Measurements from ENCODE around the gene ROPN1L.
"Not testable (repeated sequence)": the region's sequence is repeated elsewhere in the genome, so short reads cannot be mapped to it uniquely, and the experiment has no call there.

Gene ROPN1L

GRCh38 chr5:10490927-10491672 is 49.4 kb downstream of the ROPN1L start:
- no peaks in the 10 kb centered on the region for H3K36me3 ChIP-seq (ENCODE audit: insufficient read depth, low read length)
- no peak overlapping the region for H3K27ac ChIP-seq (ENCODE audit: low read length)
- no peak overlapping the region for H3K9ac ChIP-seq (ENCODE audit: low read depth, low read length)
- H3K4me2 ChIP-seq (ENCODE audit: insufficient read depth, low read length), result no peak overlapping the region
- DNase-seq, result no peak
- TF ChIP-seq CTCF (IDR thresholded peaks at IDR 0.05; ENCODE audit: borderline replicate concordance, extremely low read depth, low read length, poor library complexity, severe bottlenecking), result no peak
- TF ChIP-seq EZH2 (IDR thresholded peaks at IDR 0.05; ENCODE audit: borderline replicate concordance, low read depth, low read length, severe bottlenecking), result no peak
- no peaks in the 10 kb centered on the region for H3K79me2 ChIP-seq (ENCODE audit: insufficient read depth, low read length)
- no peaks in the 10 kb centered on the region for H4K20me1 ChIP-seq (ENCODE audit: insufficient read depth, low read length)
- ATAC-seq (ENCODE audit: insufficient read depth, low read depth), result no peak
- H2AFZ ChIP-seq (ENCODE audit: low read depth, low read length), result no peak overlapping the region
- H3K4me1 ChIP-seq (ENCODE audit: insufficient read depth, low read length), result peaks cover 9% of the 10 kb centered on the region
- peaks cover 23% of the 10 kb centered on the region for H3K9me3 ChIP-seq (ENCODE audit: insufficient read depth, low read length, severe bottlenecking)
- H3K4me3 ChIP-seq (ENCODE audit: low read depth in 1 of 2, low read length in 2 of 2), result no peak overlapping the region
- H3K27me3 ChIP-seq (ENCODE audit: insufficient read depth, low read length, poor library complexity), result no peaks in the 10 kb centered on the region

- no peaks in the 10 kb centered on the region for H3K36me3 ChIP-seq (ENCODE audit: insufficient read depth, low read length)
- H3K4me3 ChIP-seq (ENCODE audit: low read depth in 1 of 2, low read length in 2 of 2), result no peak overlapping the region
- no peaks in the 10 kb centered on the region for H3K79me2 ChIP-seq (ENCODE audit: insufficient read depth, low read length)
- no peak overlapping the region for H3K9ac ChIP-seq (ENCODE audit: low read depth, low read length)
- H4K20me1 ChIP-seq (ENCODE audit: insufficient read depth, low read length), result no peaks in the 10 kb centered on the region
- DNase-seq, result no peak
- H3K4me1 ChIP-seq (ENCODE audit: insufficient read depth, low read length), result peaks cover 9% of the 10 kb centered on the region
- H3K27ac ChIP-seq (ENCODE audit: low read length), result no peak overlapping the region
- TF ChIP-seq CTCF (IDR thresholded peaks at IDR 0.05; ENCODE audit: borderline replicate concordance, extremely low read depth, low read length, poor library complexity, severe bottlenecking) (no peak), EZH2 (IDR thresholded peaks at IDR 0.05; ENCODE audit: borderline replicate concordance, low read depth, low read length, severe bottlenecking) (no peak)
- H3K4me2 ChIP-seq (ENCODE audit: insufficient read depth, low read length), result no peak overlapping the region
- no peak overlapping the region for H2AFZ ChIP-seq (ENCODE audit: low read depth, low read length)
- H3K9me3 ChIP-seq (ENCODE audit: insufficient read depth, low read length, severe bottlenecking), result peaks cover 23% of the 10 kb centered on the region
- no peaks in the 10 kb centered on the region for H3K27me3 ChIP-seq (ENCODE audit: insufficient read depth, low read length, poor library complexity)
- no peak for ATAC-seq (ENCODE audit: insufficient read depth, low read depth)
These were observed 50.0 kb downstream of the ROPN1L start for GRCh38 chr5:10491673-10492026.

GRCh38 chr5:10493884-10494283 is 52.2 kb downstream of the ROPN1L start:
- no peak overlapping the region for H3K4me3 ChIP-seq (ENCODE audit: low read depth in 1 of 2, low read length in 2 of 2)
- H3K4me1 ChIP-seq (ENCODE audit: insufficient read depth, low read length), result peaks cover 9% of the 10 kb centered on the region
- H3K36me3 ChIP-seq (ENCODE audit: insufficient read depth, low read length), result no peaks in the 10 kb centered on the region
- no peaks in the 10 kb centered on the region for H4K20me1 ChIP-seq (ENCODE audit: insufficient read depth, low read length)
- no peak overlapping the region for H3K9ac ChIP-seq (ENCODE audit: low read depth, low read length)
- DNase-seq, result no peak
- H3K4me2 ChIP-seq (ENCODE audit: insufficient read depth, low read length), result no peak overlapping the region
- H3K27ac ChIP-seq (ENCODE audit: low read length), result no peak overlapping the region
- H3K9me3 ChIP-seq (ENCODE audit: insufficient read depth, low read length, severe bottlenecking), result peaks cover 23% of the 10 kb centered on the region
- no peaks in the 10 kb centered on the region for H3K27me3 ChIP-seq (ENCODE audit: insufficient read depth, low read length, poor library complexity)
- no peak for ATAC-seq (ENCODE audit: insufficient read depth, low read depth)
- TF ChIP-seq CTCF (IDR thresholded peaks at IDR 0.05; ENCODE audit: borderline replicate concordance, extremely low read depth, low read length, poor library complexity, severe bottlenecking) (no peak), EZH2 (IDR thresholded peaks at IDR 0.05; ENCODE audit: borderline replicate concordance, low read depth, low read length, severe bottlenecking) (no peak)
- H3K79me2 ChIP-seq (ENCODE audit: insufficient read depth, low read length), result no peaks in the 10 kb centered on the region
- no peak overlapping the region for H2AFZ ChIP-seq (ENCODE audit: low read depth, low read length)

- not testable (repeated sequence) for H3K4me3 ChIP-seq (ENCODE audit: low read depth in 1 of 2, low read length in 2 of 2); DNase-seq; H3K27ac ChIP-seq (ENCODE audit: low read length); H2AFZ ChIP-seq (ENCODE audit: low read depth, low read length); ATAC-seq (ENCODE audit: insufficient read depth, low read depth); H3K4me2 ChIP-seq (ENCODE audit: insufficient read depth, low read length); H4K20me1 ChIP-seq (ENCODE audit: insufficient read depth, low read length); H3K9ac ChIP-seq (ENCODE audit: low read depth, low read length); H3K4me1 ChIP-seq (ENCODE audit: insufficient read depth, low read length); H3K79me2 ChIP-seq (ENCODE audit: insufficient read depth, low read length); H3K36me3 ChIP-seq (ENCODE audit: insufficient read depth, low read length); H3K27me3 ChIP-seq (ENCODE audit: insufficient read depth, low read length, poor library complexity)
- H3K9me3 ChIP-seq (ENCODE audit: insufficient read depth, low read length, severe bottlenecking), result peaks cover 23% of the 10 kb centered on the region
These were observed 52.8 kb downstream of the ROPN1L start for GRCh38 chr5:10494497-10494896.

Measured in DND-41 (cell line).